T47D (cell line): Measurements from ENCODE around the gene KRTAP9-9.
A peak's percentile ranks its signal among the peaks of the same experiment; 100 is the strongest.
"Not testable (repeated sequence)": the region's sequence is repeated elsewhere in the genome, so short reads cannot be mapped to it uniquely, and the experiment has no call there.

Source experiments
- DNase-seq, 2 experiments: peaks; one replicate each; pipeline versions ENCODE4 v3.0.0 to v3.0.0-alpha.2; 2011 to 2012; ENCODE audit warnings: low read depth in 1 of 2, low spot score in 1 of 2
- JUND ChIP-seq: IDR thresholded peaks from 2 replicates; pipeline ENCODE4 v1.6.1; 2012; ENCODE audit warnings: low read depth
- in situ Hi-C: cut with HindIII; loops from 2 replicates; pipeline ENCODE4 v1.10.0; 2016; ENCODE audit warnings: low sequenced_read_pairs, low pct_unique_long_range_greater_than_20kb

KRTAP9-9 gene

GRCh38 chr17:41255381-41256290 lies at the start of gene KRTAP9-9:
Gene KRTAP9-9, plus strand, starts transcription at chr17:41255384.
- DNase-seq, in situ Hi-C loops: not testable (repeated sequence)

GRCh38 chr17:41211845-41212466 lies 43.2 kb upstream of the KRTAP9-9 start:
- no peak for TF ChIP-seq JUND
- in situ Hi-C loops: no loop called here
- no peak for DNase-seq

GRCh38 chr17:41212524-41213169 lies 42.5 kb upstream of the KRTAP9-9 start:
- in situ Hi-C loops: no loop called here
- no peak for TF ChIP-seq JUND
- DNase-seq: no peak

GRCh38 chr17:41215681-41216080 lies 39.5 kb upstream of the KRTAP9-9 start:
- no peak for DNase-seq
- TF ChIP-seq JUND: no peak
- in situ Hi-C loops: no loop called here

GRCh38 chr17:41223821-41224220 lies 31.4 kb upstream of the KRTAP9-9 start:
- no peak for TF ChIP-seq JUND
- in situ Hi-C loops: no loop called here
- DNase-seq: no peak

- in situ Hi-C loops: no loop called here
- no peak for TF ChIP-seq JUND
- DNase-seq: no peak
Measured at GRCh38 chr17:41226051-41226450, 29.1 kb upstream of the KRTAP9-9 start.

- DNase-seq, in situ Hi-C loops: not testable (repeated sequence)
Measured at GRCh38 chr17:41226598-41227095, 28.5 kb upstream of the KRTAP9-9 start, which contains the start of gene KRTAP9-2. Gene KRTAP9-2, plus strand, starts transcription at chr17:41226648. Its CDS starts 7 bp downstream, at chr17:41226655.

- no peak for DNase-seq
- no peak for TF ChIP-seq JUND
- in situ Hi-C loops: no loop called here
Measured at GRCh38 chr17:41230094-41230493, 25.1 kb upstream of the KRTAP9-9 start.

GRCh38 chr17:41231731-41232130 lies 23.5 kb upstream of the KRTAP9-9 start:
- in situ Hi-C loops: no loop called here
- no peak for TF ChIP-seq JUND
- no peak for DNase-seq

GRCh38 chr17:41232399-41233105 lies 22.6 kb upstream of the KRTAP9-9 start, which contains the start of gene KRTAP9-3:
Gene KRTAP9-3, plus strand, starts transcription at chr17:41232449. Its CDS starts 53 bp downstream, at chr17:41232502.
- in situ Hi-C loops: not testable (repeated sequence)

GRCh38 chr17:41237116-41237515 lies 18.1 kb upstream of the KRTAP9-9 start:
- in situ Hi-C loops, DNase-seq: not testable (repeated sequence)

More at GRCh38 chr17:41232399-41233105, 22.6 kb upstream of the KRTAP9-9 start, which contains the start of gene KRTAP9-3:
- DNase-seq: not testable (repeated sequence)

- DNase-seq, in situ Hi-C loops: not testable (repeated sequence)
Measured at GRCh38 chr17:41237949-41238437, 17.2 kb upstream of the KRTAP9-9 start, which contains the start of gene KRTAP9-8. Gene KRTAP9-8, plus strand, starts transcription at chr17:41237999. Its CDS starts 53 bp downstream, at chr17:41238052.

GRCh38 chr17:41246995-41247787 lies 8.0 kb upstream of the KRTAP9-9 start:
- in situ Hi-C loops: not testable (repeated sequence)

GRCh38 chr17:41249637-41250240 lies 5.4 kb upstream of the KRTAP9-9 start, which contains the start of gene KRTAP9-4:
Gene KRTAP9-4, plus strand, starts transcription at chr17:41249687. Its CDS starts 34 bp downstream, at chr17:41249721.
- DNase-seq, in situ Hi-C loops: not testable (repeated sequence)

More at GRCh38 chr17:41246995-41247787, 8.0 kb upstream of the KRTAP9-9 start:
- DNase-seq: peak in 1 of 2 experiments; percentile 15
